Measurements from ENCODE around the gene TBC1D1.

Gene TBC1D1, protein sequence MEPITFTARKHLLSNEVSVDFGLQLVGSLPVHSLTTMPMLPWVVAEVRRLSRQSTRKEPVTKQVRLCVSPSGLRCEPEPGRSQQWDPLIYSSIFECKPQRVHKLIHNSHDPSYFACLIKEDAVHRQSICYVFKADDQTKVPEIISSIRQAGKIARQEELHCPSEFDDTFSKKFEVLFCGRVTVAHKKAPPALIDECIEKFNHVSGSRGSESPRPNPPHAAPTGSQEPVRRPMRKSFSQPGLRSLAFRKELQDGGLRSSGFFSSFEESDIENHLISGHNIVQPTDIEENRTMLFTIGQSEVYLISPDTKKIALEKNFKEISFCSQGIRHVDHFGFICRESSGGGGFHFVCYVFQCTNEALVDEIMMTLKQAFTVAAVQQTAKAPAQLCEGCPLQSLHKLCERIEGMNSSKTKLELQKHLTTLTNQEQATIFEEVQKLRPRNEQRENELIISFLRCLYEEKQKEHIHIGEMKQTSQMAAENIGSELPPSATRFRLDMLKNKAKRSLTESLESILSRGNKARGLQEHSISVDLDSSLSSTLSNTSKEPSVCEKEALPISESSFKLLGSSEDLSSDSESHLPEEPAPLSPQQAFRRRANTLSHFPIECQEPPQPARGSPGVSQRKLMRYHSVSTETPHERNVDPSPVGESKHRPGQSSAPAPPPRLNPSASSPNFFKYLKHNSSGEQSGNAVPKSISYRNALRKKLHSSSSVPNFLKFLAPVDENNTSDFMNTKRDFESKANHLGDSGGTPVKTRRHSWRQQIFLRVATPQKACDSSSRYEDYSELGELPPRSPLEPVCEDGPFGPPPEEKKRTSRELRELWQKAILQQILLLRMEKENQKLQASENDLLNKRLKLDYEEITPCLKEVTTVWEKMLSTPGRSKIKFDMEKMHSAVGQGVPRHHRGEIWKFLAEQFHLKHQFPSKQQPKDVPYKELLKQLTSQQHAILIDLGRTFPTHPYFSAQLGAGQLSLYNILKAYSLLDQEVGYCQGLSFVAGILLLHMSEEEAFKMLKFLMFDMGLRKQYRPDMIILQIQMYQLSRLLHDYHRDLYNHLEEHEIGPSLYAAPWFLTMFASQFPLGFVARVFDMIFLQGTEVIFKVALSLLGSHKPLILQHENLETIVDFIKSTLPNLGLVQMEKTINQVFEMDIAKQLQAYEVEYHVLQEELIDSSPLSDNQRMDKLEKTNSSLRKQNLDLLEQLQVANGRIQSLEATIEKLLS (N-terminal part only)

DNA sequence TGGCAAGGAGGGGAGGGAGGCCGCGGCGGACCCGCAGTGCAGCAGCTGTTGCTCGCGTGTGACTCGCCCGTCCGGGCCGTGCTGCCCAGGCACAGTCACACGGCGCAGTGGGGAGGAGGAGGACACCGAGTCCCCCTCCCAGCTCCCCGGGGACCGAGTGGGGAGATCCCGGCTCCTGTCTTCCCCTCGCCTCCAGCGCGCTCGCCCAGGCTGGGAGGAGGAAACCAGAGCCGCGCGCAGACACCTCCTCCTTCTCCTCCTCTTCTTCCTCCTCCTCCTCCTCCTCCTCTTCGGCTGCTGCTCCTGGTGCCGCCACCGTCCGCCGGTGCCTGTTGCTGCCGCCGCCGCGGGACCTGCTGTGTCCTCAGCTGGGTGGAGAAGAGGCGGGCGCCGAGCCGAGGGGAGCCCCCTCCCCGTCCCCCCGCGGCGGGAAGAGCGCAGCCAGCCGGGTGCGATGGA is at the start of gene TBC1D1:
Gene TBC1D1, plus strand, starts transcription at position 284 of the 459 bp plus-strand sequence. CDS start 11,012 bp downstream, outside the sequence.
- DNase-seq, result peak; percentile 64

GRCh38 chr4:37844204-37844603 is 46.7 kb upstream of the TBC1D1 start:
- no peak for DNase-seq

DNA sequence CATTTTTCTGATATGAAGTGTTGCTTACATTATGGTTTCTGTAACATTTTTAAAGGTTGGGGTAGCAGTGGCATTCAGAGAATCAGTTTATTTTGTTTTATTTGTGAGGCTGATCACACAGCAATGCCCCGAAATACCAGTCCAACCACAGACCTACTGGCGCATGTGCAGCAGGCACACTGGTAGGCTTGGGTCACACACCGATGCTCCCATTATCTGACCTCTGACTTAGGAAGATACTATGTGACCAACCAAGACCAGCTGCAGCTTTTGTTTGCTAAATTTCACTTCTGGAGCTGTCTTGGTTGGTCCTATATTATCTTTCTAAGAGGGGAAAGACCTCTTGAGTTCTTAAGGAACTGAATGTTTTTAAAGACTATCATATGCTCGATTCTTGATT is 45.7 kb upstream of the TBC1D1 start:
- no peak for DNase-seq

DNA sequence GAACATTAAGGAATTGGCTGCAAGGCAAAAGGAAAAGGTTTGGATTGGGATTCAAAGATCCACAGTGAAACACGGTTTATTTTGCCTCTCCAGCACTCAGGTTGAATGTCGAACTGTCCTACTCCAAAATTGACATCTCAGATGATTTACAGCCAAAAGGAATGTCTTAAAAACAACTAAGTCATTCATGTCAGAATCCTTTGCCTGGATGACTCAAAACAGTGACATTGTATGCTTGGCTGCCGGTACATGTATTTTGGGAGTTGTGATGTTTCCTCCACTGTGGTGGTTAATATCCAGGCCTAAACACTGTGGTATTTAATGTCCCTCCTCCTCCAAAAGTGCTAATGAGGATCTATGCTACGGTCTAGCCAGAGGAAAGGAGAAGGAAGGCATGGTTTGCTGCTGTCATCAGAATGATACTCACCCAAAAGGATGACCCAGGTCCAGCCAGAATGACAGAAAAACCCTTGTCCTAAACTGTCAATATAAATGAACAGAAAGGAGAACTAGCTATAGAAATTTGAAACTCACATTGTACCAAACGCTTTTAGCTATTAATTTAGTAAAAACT is 43.5 kb upstream of the TBC1D1 start:
- no peak for DNase-seq

DNA sequence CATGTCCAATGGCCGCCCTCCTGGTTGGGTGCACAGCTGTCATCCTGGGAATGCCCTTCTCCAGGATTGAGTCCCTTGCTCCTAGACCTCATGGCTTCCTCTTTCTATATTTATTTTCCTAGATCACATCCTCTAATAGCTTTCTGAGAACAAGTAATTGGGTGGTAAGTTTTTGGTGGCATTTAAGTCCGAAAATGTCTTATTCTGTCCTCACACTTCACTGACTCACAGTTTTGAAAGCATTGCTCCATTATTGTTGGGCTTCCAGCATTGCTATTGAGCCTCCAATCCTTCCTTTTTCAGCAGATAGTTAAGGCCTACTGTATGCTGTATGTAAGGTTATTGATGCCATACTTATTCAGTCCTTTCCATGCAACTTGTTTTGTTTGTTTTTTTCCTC is 38.5 kb upstream of the TBC1D1 start:
- DNase-seq, result no peak

DNA sequence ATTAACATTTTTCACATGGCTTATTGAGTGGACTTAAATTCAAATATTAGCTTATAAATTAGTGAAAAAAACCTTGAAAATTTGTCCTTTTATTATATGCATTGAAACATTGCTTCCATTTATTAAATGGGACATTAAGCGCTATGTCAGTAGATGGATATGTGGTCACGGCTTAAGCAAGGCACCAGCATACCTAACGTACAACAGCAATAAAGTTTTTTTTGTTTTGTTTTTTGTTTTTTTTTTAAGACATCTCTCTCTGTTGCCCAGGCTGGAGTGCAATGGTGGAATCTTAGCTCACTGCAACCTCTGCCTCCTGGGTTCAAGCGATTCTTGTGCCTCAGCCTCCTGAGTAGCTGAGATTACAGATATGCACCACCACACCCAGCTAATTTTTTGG is 32.8 kb upstream of the TBC1D1 start:
- no peak for DNase-seq

DNA sequence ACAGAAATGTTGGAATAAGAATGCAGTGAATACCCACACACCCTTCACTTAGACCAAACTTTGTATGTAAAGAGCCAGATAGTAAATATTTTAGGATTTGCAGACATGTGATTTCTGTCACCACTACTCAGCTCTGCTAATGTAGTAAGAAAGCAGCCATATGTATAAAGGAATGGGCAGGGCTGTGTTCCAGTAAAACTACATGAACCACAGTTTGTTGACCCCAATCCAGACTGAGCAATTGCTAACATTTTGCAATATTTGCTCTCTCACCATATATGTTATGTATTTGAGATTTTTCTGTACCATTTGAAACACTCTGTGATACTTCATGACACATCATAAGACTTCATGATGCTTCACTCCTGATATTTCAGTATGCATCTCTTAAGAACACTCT is 32.0 kb upstream of the TBC1D1 start:
- DNase-seq, result no peak

- no peak for DNase-seq
Observed at GRCh38 chr4:37860266-37860665, 30.6 kb upstream of the TBC1D1 start.

- DNase-seq, result no peak
Observed at GRCh38 chr4:37862961-37863360, 27.9 kb upstream of the TBC1D1 start.

GRCh38 chr4:37864786-37865185 is 26.1 kb upstream of the TBC1D1 start:
- no peak for DNase-seq

GRCh38 chr4:37865450-37865849 is 25.4 kb upstream of the TBC1D1 start:
- no peak for DNase-seq

GRCh38 chr4:37867102-37867501 is 23.8 kb upstream of the TBC1D1 start:
- no peak for DNase-seq

GRCh38 chr4:37868238-37868637 is 22.6 kb upstream of the TBC1D1 start:
- no peak for DNase-seq

DNA sequence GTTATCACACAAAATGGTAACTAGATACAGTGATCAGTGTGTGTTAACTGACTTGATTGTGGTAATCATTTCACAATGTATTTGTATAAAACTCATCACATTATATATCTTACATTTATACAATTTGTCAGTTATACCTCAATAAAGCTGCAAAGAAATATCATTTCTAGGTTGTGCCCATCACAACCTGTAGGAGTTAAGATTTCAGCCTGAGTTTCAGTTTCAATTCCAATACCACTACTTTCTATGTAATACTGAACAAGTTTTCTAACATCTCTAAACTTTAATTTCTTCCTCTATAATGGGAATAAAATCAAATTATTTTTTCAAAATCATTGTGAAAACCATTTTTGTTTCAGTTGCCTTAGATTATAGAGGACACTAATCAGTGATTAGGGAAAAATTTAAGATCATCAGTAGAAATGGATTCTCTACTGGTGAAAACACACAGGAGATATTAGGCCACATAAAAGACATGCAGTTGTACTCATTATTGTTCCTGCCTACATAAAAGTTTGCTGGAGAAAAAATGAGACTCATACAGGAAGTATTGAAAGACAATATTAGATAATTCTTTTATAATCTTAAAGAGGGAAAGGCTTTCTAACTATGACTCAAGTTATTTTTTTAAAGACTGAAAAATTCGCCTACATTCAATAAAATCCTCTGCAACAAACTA is 18.4 kb upstream of the TBC1D1 start:
- DNase-seq, result no peak

GRCh38 chr4:37873386-37873785 is 17.5 kb upstream of the TBC1D1 start:
- DNase-seq, result no peak

- no peak for DNase-seq
Observed at GRCh38 chr4:37876156-37876555, 14.7 kb upstream of the TBC1D1 start.

DNA sequence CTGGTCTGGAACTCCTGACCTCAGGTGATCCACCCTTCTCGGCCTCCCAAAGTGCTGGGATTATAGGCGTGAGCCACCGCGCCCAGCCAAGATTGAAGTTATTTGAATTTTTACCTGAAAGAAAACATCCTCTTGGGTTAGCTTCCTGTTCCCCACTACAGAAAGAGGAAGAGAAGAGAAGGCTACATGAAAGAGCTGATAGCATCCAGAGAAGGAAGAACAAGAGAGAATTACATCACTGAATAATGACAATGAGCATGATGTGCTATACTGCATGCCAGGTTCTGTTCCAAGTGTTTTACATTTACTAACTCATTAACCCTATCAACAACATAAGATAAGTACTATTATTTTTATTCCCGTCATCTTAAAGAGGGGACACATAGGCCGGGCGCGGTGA is 11.5 kb upstream of the TBC1D1 start:
- DNase-seq, result no peak

- DNase-seq, result no peak
Observed at GRCh38 chr4:37881811-37882210, 9.1 kb upstream of the TBC1D1 start.

GRCh38 chr4:37882665-37883296 is 8.1 kb upstream of the TBC1D1 start:
- DNase-seq, result no peak

GRCh38 chr4:37884855-37885487 is 5.9 kb upstream of the TBC1D1 start:
- DNase-seq, result no peak

GRCh38 chr4:37885496-37885895 is 5.4 kb upstream of the TBC1D1 start:
- DNase-seq, result no peak
